ENCODE data around the gene ALK. TPM values are rescaled to one million over a fixed set of nuclear protein-coding genes. Genes with fewer than 3 reads are reported as not detected.

The ALK gene
- total RNA-seq, 1 experiment from 2014 or later = not detected

DNA sequence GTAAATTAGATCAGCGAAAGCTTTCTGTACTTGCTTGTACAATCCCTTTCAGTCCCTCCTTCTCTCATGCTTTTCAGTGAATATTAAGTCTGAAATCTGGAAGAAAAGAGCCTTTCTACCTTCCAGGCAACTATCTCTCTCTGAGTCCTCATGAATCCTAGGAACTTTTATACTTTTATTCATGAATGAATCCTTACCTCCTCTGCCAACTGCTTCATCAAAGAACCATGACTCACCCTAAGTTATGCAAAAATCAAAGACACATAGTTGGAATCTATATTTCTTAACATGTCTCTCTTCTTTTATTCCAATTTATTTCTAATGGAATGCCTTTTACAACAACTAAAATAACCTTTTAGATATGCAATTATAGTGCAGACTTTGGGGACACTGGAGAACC lies 412.0 kb downstream of the ALK start:
- Histone ChIP-seq H2BK20ac (ENCODE audit: low read depth, low read length, poor library complexity, severe bottlenecking) (no peak overlapping the region), H2BK15ac (ENCODE audit: low read depth, low read length) (no peak overlapping the region), H3K23ac (ENCODE audit: insufficient read length, low read depth, low read length) (no peak overlapping the region), H2BK120ac (ENCODE audit: low read depth, low read length, poor library complexity, severe bottlenecking) (no peak overlapping the region), H4K8ac (replicated peaks; ENCODE audit: insufficient read length, low read depth, low read length) (no peak overlapping the region), H3T11ph (ENCODE audit: low read length) (no peak overlapping the region), H3K9me3 (ENCODE audit: control insufficient read depth, low read depth, low read length) (no peaks in the 10 kb centered on the region), H3K14ac (ENCODE audit: insufficient read depth, low read length) (no peak overlapping the region), H3K27me3 (ENCODE audit: insufficient read depth, low read length) (no peaks in the 10 kb centered on the region), H4K5ac (ENCODE audit: insufficient read length, low read depth, low read length) (no peak overlapping the region), H2BK5ac (ENCODE audit: insufficient read length, low read length) (no peak overlapping the region), H2AFZ (ENCODE audit: low read length) (no peak overlapping the region), H2BK12ac (ENCODE audit: insufficient read length, low read depth, low read length) (no peak overlapping the region), H3K4me2 (ENCODE audit: insufficient read depth, insufficient read length, low read length) (no peak overlapping the region), H4K20me1 (ENCODE audit: control insufficient read depth, insufficient read depth, insufficient read length) (no peaks in the 10 kb centered on the region), H3K27ac (ENCODE audit: insufficient read length, low read depth, low read length) (no peak overlapping the region), H3K56ac (ENCODE audit: insufficient read length, low read depth, low read length) (no peak overlapping the region), H3K79me1 (ENCODE audit: insufficient read depth, low read depth, low read length, poor library complexity, severe bottlenecking) (no peaks in the 10 kb centered on the region), H3K79me2 (ENCODE audit: insufficient read depth, low read length) (no peaks in the 10 kb centered on the region), H3K18ac (ENCODE audit: insufficient read length, low read depth, low read length) (no peak overlapping the region), H3K9ac (ENCODE audit: extremely low read depth, insufficient read length, low read length) (no peak overlapping the region), H3K4me1 (ENCODE audit: insufficient read depth, low read length) (no peaks in the 10 kb centered on the region; the same call in 1 of the 2 replicates), H4K91ac (ENCODE audit: insufficient read length, low read depth, low read length) (no peak overlapping the region), H3K4ac (ENCODE audit: low read depth, low read length) (no peak overlapping the region), H2AK5ac (ENCODE audit: insufficient read length, low read length) (no peak overlapping the region), H3K23me2 (ENCODE audit: insufficient read length, low read depth, low read length, poor library complexity, severe bottlenecking) (no peaks in the 10 kb centered on the region)
- Mint-ChIP-seq H3K9me3 (peaks cover 9 to 17% of the 10 kb centered on the region in 2 experiments; a peak in 4 of 5 replicates), H3K4me3 (no peak overlapping the region), H3K36me3 (ENCODE audit: insufficient read depth in 1 of 3, low read depth in 3 of 3) (peaks cover 0 to 9% (median 0%) of the 10 kb centered on the region in 3 experiments; a peak in 4 of 7 replicates), H3K4me1 (peaks cover 7 to 9% of the 10 kb centered on the region in 2 experiments; a peak in 3 of 4 replicates), H3K27me3 (ENCODE audit: low read depth) (no peaks in the 10 kb centered on the region; the same call in 1 of the 2 replicates), H3K27ac (no peak overlapping the region)
- TF ChIP-seq, protein P1, sequence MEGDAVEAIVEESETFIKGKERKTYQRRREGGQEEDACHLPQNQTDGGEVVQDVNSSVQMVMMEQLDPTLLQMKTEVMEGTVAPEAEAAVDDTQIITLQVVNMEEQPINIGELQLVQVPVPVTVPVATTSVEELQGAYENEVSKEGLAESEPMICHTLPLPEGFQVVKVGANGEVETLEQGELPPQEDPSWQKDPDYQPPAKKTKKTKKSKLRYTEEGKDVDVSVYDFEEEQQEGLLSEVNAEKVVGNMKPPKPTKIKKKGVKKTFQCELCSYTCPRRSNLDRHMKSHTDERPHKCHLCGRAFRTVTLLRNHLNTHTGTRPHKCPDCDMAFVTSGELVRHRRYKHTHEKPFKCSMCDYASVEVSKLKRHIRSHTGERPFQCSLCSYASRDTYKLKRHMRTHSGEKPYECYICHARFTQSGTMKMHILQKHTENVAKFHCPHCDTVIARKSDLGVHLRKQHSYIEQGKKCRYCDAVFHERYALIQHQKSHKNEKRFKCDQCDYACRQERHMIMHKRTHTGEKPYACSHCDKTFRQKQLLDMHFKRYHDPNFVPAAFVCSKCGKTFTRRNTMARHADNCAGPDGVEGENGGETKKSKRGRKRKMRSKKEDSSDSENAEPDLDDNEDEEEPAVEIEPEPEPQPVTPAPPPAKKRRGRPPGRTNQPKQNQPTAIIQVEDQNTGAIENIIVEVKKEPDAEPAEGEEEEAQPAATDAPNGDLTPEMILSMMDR (conservative IDR thresholded peaks at IDR 0.05) = no peak
- no peak for DNase-seq
- whole genome bisulfite sequencing (ENCODE audit: extremely low coverage, insufficient read length, low lambda C conversion rate) = no CpG with 5 or more reads among the region's 1 CpG
